GM12878 (cell line): ENCODE results near the gene ZPR1. TPM values are rescaled to one million over a fixed set of nuclear protein-coding genes. Genes with fewer than 3 reads are reported as not detected.

ENCODE experiments used
- ATF7 ChIP-seq: fragments of 450-650 bp; IDR thresholded peaks from 2 replicates; pipeline ENCODE4 v1.6.1; 2016; ENCODE audit warnings: low read depth, mild to moderate bottlenecking
- CHD1 ChIP-seq: IDR thresholded peaks from 2 replicates; pipeline ENCODE4 v1.6.1; 2012; ENCODE audit warnings: low read depth, low read length, improper control_type of control experiment
- EED ChIP-seq: sonication (generic); IDR thresholded peaks from 2 replicates; pipeline ENCODE4 v1.6.1; 2016; ENCODE audit warnings: antibody characterized with exemption, low read depth
- EGR1 ChIP-seq, 2 experiments: IDR thresholded peaks; 1 replicate in 1 of 2; 2 replicates in 1 of 2; pipeline ENCODE4 v1.6.1; 2011 to 2012; ENCODE audit warnings: low read depth in 2 of 2, low read length in 2 of 2, borderline replicate concordance in 1 of 2, mild to moderate bottlenecking in 1 of 2, moderate library complexity in 1 of 2
- ETV6 ChIP-seq, 2 experiments: fragments of 450-650 bp in 1 of 2; IDR thresholded peaks in 1 of 2; conservative IDR thresholded peaks in 1 of 2; 2 replicates each; pipeline ENCODE4 v1.6.1; 2014; ENCODE audit warnings: antibody characterized with exemption in 1 of 2, borderline replicate concordance in 1 of 2, low read depth in 1 of 2, mild to moderate bottlenecking in 1 of 2, moderate library complexity in 1 of 2
- FOXK2 ChIP-seq: fragments of 450-650 bp; IDR thresholded peaks from 2 replicates; pipeline ENCODE4 v1.6.1; 2017; ENCODE audit warnings: mild to moderate bottlenecking, moderate library complexity
- MTA3 ChIP-seq: IDR thresholded peaks from 2 replicates; pipeline ENCODE4 v1.6.1; 2012; ENCODE audit warnings: low read length, inconsistent platforms, borderline replicate concordance
- MXI1 ChIP-seq: fragments of 150-350 bp; IDR thresholded peaks from 2 replicates; pipeline ENCODE4 v1.6.1; 2011; ENCODE audit warnings: low read depth, mild to moderate bottlenecking, inconsistent platforms, low read length, improper control_type of control experiment
- NR2C2 ChIP-seq: IDR thresholded peaks from 2 replicates; pipeline ENCODE4 v1.6.1; 2011; ENCODE audit warnings: borderline replicate concordance, low read depth; ENCODE audit not compliant: control insufficient read depth, insufficient read length
- NR2F1 ChIP-seq: fragments of 450-650 bp; conservative IDR thresholded peaks from 2 replicates; pipeline ENCODE4 v1.6.1; 2017; ENCODE audit warnings: mild to moderate bottlenecking
- NRF1 ChIP-seq: conservative IDR thresholded peaks from 2 replicates; pipeline ENCODE4 v1.6.1; 2011; ENCODE audit warnings: mild to moderate bottlenecking, low read depth, low read length, improper control_type of control experiment
- PKNOX1 ChIP-seq: fragments of 450-650 bp; IDR thresholded peaks from 2 replicates; pipeline ENCODE4 v1.6.1; 2016; ENCODE audit warnings: mild to moderate bottlenecking
- RELA ChIP-seq: fragments of 450-650 bp; IDR thresholded peaks from 2 replicates; pipeline ENCODE4 v1.8.0; 2014; ENCODE audit warnings: borderline replicate concordance; ENCODE audit not compliant: partially characterized antibody
- RFX5 ChIP-seq: IDR thresholded peaks from 2 replicates; pipeline ENCODE4 v1.6.1; 2011; ENCODE audit warnings: low read depth, low read length, improper control_type of control experiment
- SIN3A ChIP-seq: IDR thresholded peaks from 2 replicates; pipeline ENCODE4 v1.6.1; 2012; ENCODE audit warnings: low read depth, low read length, improper control_type of control experiment
- SMAD1 ChIP-seq: fragments of 450-650 bp; IDR thresholded peaks from 2 replicates; pipeline ENCODE4 v1.6.1; 2018; ENCODE audit warnings: mild to moderate bottlenecking, low read depth; ENCODE audit not compliant: partially characterized antibody
- TAF1 ChIP-seq: IDR thresholded peaks from 2 replicates; pipeline ENCODE4 v1.6.1; 2011; ENCODE audit warnings: mild to moderate bottlenecking, low read depth, low read length, borderline replicate concordance
- TCF3 ChIP-seq: IDR thresholded peaks from 2 replicates; pipeline ENCODE4 v1.6.1; 2012; ENCODE audit warnings: low read depth, mild to moderate bottlenecking, low read length, borderline replicate concordance; ENCODE audit not compliant: insufficient read depth
- USF1 ChIP-seq: IDR thresholded peaks from 2 replicates; pipeline ENCODE4 v1.6.1; 2011; ENCODE audit warnings: borderline replicate concordance, low read depth, mild to moderate bottlenecking, moderate library complexity, mixed read lengths, low read length; ENCODE audit not compliant: insufficient read depth; ENCODE audit errors: extremely low read length
- ZNF274 ChIP-seq: IDR thresholded peaks from one replicate; pipeline ENCODE4 v1.8.0; 2011; ENCODE audit not compliant: insufficient read length, insufficient read depth
- polyA plus RNA-seq, 11 experiments: library from polyadenylated mRNA; depleted of rRNA in 4 of 11; unstranded in 6 of 11; stranded (reverse) in 5 of 11; fragments of >200 nt; fragmentation: Nextera tagmentation in 4 of 11; fragmentation: Illumina TruSeq in 1 of 11; extraction: Ambion mirVana in 4 of 11; extraction: Trizol in 1 of 11; gene quantifications; 1 replicate in 1 of 11; 2 replicates in 10 of 11; pipeline versions ENCODE4 v1.2.1 to v1.2.3, GENCODE V29; 2011 to 2016; ENCODE audit warnings: inconsistent platforms in 2 of 11, missing spikeins in 2 of 11, low read depth in 1 of 11
- total RNA-seq, 4 experiments: library from RNA; depleted of rRNA in 3 of 4; stranded (reverse); fragments of >200 nt in 3 of 4; fragmentation: Illumina TruSeq in 1 of 4; extraction: Trizol in 1 of 4; gene quantifications; 2 replicates each; pipeline versions ENCODE4 v1.2.1 to v1.2.3, GENCODE V29; 2013 to 2021
- TF ChIP-seq, protein P1 (sequence below), 3 experiments: IDR thresholded peaks in 2 of 3; conservative IDR thresholded peaks in 1 of 3; 2 replicates each; pipeline ENCODE4 v1.5.1; 2011; ENCODE audit warnings: low read depth in 3 of 3, low read length in 3 of 3, mild to moderate bottlenecking in 3 of 3, control low read depth in 2 of 3, moderate library complexity in 2 of 3, inconsistent platforms in 1 of 3, mixed read lengths in 1 of 3; ENCODE audit not compliant: control insufficient read depth in 2 of 3, insufficient read depth in 1 of 3; ENCODE audit errors: extremely low read depth in 1 of 3
- TF ChIP-seq, protein P2 (sequence below): fragments of 450-650 bp; IDR thresholded peaks from 2 replicates; pipeline ENCODE4 v1.6.1; 2018; ENCODE audit warnings: borderline replicate concordance, mild to moderate bottlenecking; ENCODE audit not compliant: partially characterized antibody
- TF ChIP-seq, protein P3 (sequence below): IDR thresholded peaks from 2 replicates; pipeline ENCODE4 v1.6.1; 2012; ENCODE audit warnings: low read depth, low read length, improper control_type of control experiment

ZPR1 gene
- total and polyA plus RNA-seq, 10 of the 15 experiments (the other 5 are each of a cell fraction or from before 2014, with no cell fraction given) = 9.3 to 89.7 (median 54.7) TPM

DNA sequence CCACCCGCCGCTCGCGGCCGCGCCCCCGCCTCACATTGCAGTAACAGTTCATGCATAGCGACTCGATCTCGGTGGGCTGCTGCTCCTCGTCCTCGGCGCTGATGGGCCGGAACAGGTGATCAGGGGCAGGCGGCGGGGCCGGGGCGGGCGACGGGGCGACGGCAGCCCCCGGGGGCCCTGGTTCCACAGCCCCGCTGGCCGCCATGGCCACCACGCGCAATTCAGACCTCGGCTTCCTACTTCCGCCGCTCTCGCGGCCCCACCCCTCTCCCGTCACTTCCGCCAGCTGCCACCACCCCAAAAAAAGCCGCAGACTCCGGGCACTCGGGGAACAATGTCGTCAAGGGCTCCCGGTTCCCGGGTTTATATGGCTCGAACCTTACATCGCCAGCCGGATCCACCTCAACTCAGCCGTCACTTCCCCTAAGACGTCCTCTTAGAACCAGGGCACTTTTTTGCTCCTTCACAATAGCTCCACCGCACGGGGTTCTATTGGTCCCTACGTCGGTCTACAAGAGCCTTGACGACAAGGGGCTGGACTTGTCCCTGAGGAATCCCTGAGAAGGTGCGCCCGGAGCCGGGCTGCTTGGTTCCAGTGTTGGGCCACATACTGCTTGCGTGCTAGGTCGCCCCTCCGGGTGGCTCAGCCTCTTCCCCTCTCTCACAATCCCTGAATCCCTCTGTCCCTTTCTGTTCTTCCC lies at the start of gene ZPR1 (continued):
- TF ChIP-seq TCF3 (peak; percentile 58; the same call in 1 of the 2 replicates), EED (no peak), RFX5 (no peak), PKNOX1 (peak; percentile 24; the same call in 1 of the 2 replicates), FOXK2 (no peak), ZNF274 (no peak), RELA (no peak), NR2F1 (0 out of 2 replicates have a peak, but pooled peaks have one; percentile 12), SIN3A (peak; percentile 86; the same call in 1 of the 2 replicates), NR2C2 (no peak), ETV6 (conservative IDR thresholded peaks at IDR 0.05 in 1 of 2, IDR thresholded peaks at IDR 0.05 in 1 of 2; ENCODE audit: borderline replicate concordance in 1 of 2, low read depth in 1 of 2) (no peak), ATF7 (peak; percentile 61), MXI1 (peak; percentile 96), EGR1 (IDR thresholded peaks at IDR 0.05; ENCODE audit: borderline replicate concordance in 1 of 2, low read depth in 2 of 2, low read length in 2 of 2) (no peak), MTA3 (no peak), TAF1 (peak; percentile 87; the same call in 1 of the 2 replicates), NRF1 (no peak), USF1 (no peak), CHD1 (no peak), SMAD1 (peak; percentile 21)
- TF ChIP-seq, protein P1, sequence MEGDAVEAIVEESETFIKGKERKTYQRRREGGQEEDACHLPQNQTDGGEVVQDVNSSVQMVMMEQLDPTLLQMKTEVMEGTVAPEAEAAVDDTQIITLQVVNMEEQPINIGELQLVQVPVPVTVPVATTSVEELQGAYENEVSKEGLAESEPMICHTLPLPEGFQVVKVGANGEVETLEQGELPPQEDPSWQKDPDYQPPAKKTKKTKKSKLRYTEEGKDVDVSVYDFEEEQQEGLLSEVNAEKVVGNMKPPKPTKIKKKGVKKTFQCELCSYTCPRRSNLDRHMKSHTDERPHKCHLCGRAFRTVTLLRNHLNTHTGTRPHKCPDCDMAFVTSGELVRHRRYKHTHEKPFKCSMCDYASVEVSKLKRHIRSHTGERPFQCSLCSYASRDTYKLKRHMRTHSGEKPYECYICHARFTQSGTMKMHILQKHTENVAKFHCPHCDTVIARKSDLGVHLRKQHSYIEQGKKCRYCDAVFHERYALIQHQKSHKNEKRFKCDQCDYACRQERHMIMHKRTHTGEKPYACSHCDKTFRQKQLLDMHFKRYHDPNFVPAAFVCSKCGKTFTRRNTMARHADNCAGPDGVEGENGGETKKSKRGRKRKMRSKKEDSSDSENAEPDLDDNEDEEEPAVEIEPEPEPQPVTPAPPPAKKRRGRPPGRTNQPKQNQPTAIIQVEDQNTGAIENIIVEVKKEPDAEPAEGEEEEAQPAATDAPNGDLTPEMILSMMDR (IDR thresholded peaks at IDR 0.05 in 2 of 3, conservative IDR thresholded peaks at IDR 0.05 in 1 of 3; ENCODE audit: control insufficient read depth in 2 of 3, extremely low read depth in 1 of 3, insufficient read depth in 1 of 3, low read depth in 3 of 3, low read length in 3 of 3) = no peak
- TF ChIP-seq, protein P2, sequence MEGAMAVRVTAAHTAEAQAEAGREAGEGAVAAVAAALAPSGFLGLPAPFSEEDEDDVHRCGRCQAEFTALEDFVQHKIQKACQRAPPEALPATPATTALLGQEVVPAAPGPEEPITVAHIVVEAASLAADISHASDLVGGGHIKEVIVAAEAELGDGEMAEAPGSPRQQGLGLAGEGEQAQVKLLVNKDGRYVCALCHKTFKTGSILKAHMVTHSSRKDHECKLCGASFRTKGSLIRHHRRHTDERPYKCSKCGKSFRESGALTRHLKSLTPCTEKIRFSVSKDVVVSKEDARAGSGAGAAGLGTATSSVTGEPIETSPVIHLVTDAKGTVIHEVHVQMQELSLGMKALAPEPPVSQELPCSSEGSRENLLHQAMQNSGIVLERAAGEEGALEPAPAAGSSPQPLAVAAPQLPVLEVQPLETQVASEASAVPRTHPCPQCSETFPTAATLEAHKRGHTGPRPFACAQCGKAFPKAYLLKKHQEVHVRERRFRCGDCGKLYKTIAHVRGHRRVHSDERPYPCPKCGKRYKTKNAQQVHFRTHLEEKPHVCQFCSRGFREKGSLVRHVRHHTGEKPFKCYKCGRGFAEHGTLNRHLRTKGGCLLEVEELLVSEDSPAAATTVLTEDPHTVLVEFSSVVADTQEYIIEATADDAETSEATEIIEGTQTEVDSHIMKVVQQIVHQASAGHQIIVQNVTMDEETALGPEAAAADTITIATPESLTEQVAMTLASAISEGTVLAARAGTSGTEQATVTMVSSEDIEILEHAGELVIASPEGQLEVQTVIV = peak; percentile 58
- TF ChIP-seq, protein P3, sequence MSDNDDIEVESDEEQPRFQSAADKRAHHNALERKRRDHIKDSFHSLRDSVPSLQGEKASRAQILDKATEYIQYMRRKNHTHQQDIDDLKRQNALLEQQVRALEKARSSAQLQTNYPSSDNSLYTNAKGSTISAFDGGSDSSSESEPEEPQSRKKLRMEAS = peak; percentile 91
